ENCODE results near the gene LINGO1.

The LINGO1 gene

GRCh38 chr15:77645602-77646001 lies 12.9 kb upstream of the LINGO1 start:
- Histone ChIP-seq H2BK120ac (ENCODE audit: low read depth, low read length) (no peak overlapping the region), H3K4me1 (ENCODE audit: control insufficient read depth, low read depth, low read length) (peaks cover 4% of the 10 kb centered on the region), H3K18ac (ENCODE audit: low read length) (no peak overlapping the region), H3K79me2 (ENCODE audit: control insufficient read depth, insufficient read depth, low read length) (no peaks in the 10 kb centered on the region), H3K79me1 (ENCODE audit: low read length) (no peaks in the 10 kb centered on the region), H3K36me3 (ENCODE audit: control insufficient read depth, insufficient read depth, low read length) (no peaks in the 10 kb centered on the region), H3K4me2 (ENCODE audit: low read length) (no peak overlapping the region), H3K27ac (ENCODE audit: low read depth, low read length) (no peak overlapping the region), H3K23ac (ENCODE audit: low read length) (no peak overlapping the region), H3K4me3 (ENCODE audit: low read length) (no peak overlapping the region), H3K27me3 (ENCODE audit: insufficient read depth, low read length, poor library complexity) (no peaks in the 10 kb centered on the region), H4K5ac (ENCODE audit: low read length) (no peak overlapping the region), H3K56ac (ENCODE audit: low read length) (no peak overlapping the region), H2AK5ac (ENCODE audit: low read length) (no peak overlapping the region), H3K4ac (ENCODE audit: low read depth, low read length) (no peak overlapping the region), H4K8ac (ENCODE audit: low read depth, low read length) (no peak overlapping the region), H3K9ac (ENCODE audit: low read length) (no peak overlapping the region), H2BK5ac (ENCODE audit: low read length) (no peak overlapping the region), H2BK15ac (replicated peaks; ENCODE audit: low read depth) (no peak overlapping the region)
- WGBS (ENCODE audit: extremely low coverage, insufficient coverage, low lambda C conversion rate), result no CpG with 5 or more reads among the region's 8 CpGs
- no peak for DNase-seq

- H3K9ac ChIP-seq (ENCODE audit: low read length), result no peak overlapping the region
- H3K4me3 ChIP-seq (ENCODE audit: low read length), result no peak overlapping the region
- peaks cover 3% of the 10 kb centered on the region for H3K4me1 ChIP-seq (ENCODE audit: control insufficient read depth, low read depth, low read length)
- no peak overlapping the region for H3K23ac ChIP-seq (ENCODE audit: low read length)
- no peak overlapping the region for H2AK5ac ChIP-seq (ENCODE audit: low read length)
- H3K18ac ChIP-seq (ENCODE audit: low read length), result no peak overlapping the region
- WGBS (ENCODE audit: extremely low coverage, insufficient coverage, low lambda C conversion rate), result no CpG with 5 or more reads among the region's 14 CpGs
- no peak overlapping the region for H4K8ac ChIP-seq (ENCODE audit: low read depth, low read length)
- no peak overlapping the region for H3K4ac ChIP-seq (ENCODE audit: low read depth, low read length)
- peak; percentile 63 for DNase-seq
- no peaks in the 10 kb centered on the region for H3K79me1 ChIP-seq (ENCODE audit: low read length)
- H3K79me2 ChIP-seq (ENCODE audit: control insufficient read depth, insufficient read depth, low read length), result no peaks in the 10 kb centered on the region
- no peaks in the 10 kb centered on the region for H3K36me3 ChIP-seq (ENCODE audit: control insufficient read depth, insufficient read depth, low read length)
- H2BK120ac ChIP-seq (ENCODE audit: low read depth, low read length), result no peak overlapping the region
- no peaks in the 10 kb centered on the region for H3K27me3 ChIP-seq (ENCODE audit: insufficient read depth, low read length, poor library complexity)
- H4K5ac ChIP-seq (ENCODE audit: low read length), result no peak overlapping the region
- no peak overlapping the region for H3K56ac ChIP-seq (ENCODE audit: low read length)
- no peak overlapping the region for H2BK15ac ChIP-seq (replicated peaks; ENCODE audit: low read depth)
- no peak overlapping the region for H2BK5ac ChIP-seq (ENCODE audit: low read length)
- no peak overlapping the region for H3K4me2 ChIP-seq (ENCODE audit: low read length)
- H3K27ac ChIP-seq (ENCODE audit: low read depth, low read length), result no peak overlapping the region
These were observed 12.0 kb upstream of the LINGO1 start for GRCh38 chr15:77644543-77645247.

- no peak overlapping the region for H2AK5ac ChIP-seq (ENCODE audit: low read length)
- no peak overlapping the region for H2BK15ac ChIP-seq (replicated peaks; ENCODE audit: low read depth)
- no peak overlapping the region for H3K4ac ChIP-seq (ENCODE audit: low read depth, low read length)
- H4K8ac ChIP-seq (ENCODE audit: low read depth, low read length), result no peak overlapping the region
- H3K18ac ChIP-seq (ENCODE audit: low read length), result no peak overlapping the region
- H2BK5ac ChIP-seq (ENCODE audit: low read length), result no peak overlapping the region
- no peak overlapping the region for H3K27ac ChIP-seq (ENCODE audit: low read depth, low read length)
- H2BK120ac ChIP-seq (ENCODE audit: low read depth, low read length), result no peak overlapping the region
- H4K5ac ChIP-seq (ENCODE audit: low read length), result no peak overlapping the region
- no peaks in the 10 kb centered on the region for H3K79me1 ChIP-seq (ENCODE audit: low read length)
- H3K36me3 ChIP-seq (ENCODE audit: control insufficient read depth, insufficient read depth, low read length), result no peaks in the 10 kb centered on the region
- no peak overlapping the region for H3K56ac ChIP-seq (ENCODE audit: low read length)
- H3K4me1 ChIP-seq (ENCODE audit: control insufficient read depth, low read depth, low read length), result peaks cover 3% of the 10 kb centered on the region
- H3K9ac ChIP-seq (ENCODE audit: low read length), result no peak overlapping the region
- no peak overlapping the region for H3K23ac ChIP-seq (ENCODE audit: low read length)
- no CpG with 5 or more reads among the region's 11 CpGs for WGBS (ENCODE audit: extremely low coverage, insufficient coverage, low lambda C conversion rate)
- H3K4me3 ChIP-seq (ENCODE audit: low read length), result no peak overlapping the region
- H3K27me3 ChIP-seq (ENCODE audit: insufficient read depth, low read length, poor library complexity), result no peaks in the 10 kb centered on the region
- no peaks in the 10 kb centered on the region for H3K79me2 ChIP-seq (ENCODE audit: control insufficient read depth, insufficient read depth, low read length)
- H3K4me2 ChIP-seq (ENCODE audit: low read length), result no peak overlapping the region
- no peak for DNase-seq
These were observed 11.1 kb upstream of the LINGO1 start for GRCh38 chr15:77643764-77644163.

GRCh38 chr15:77642793-77643430 lies 10.2 kb upstream of the LINGO1 start:
- whole genome bisulfite sequencing (ENCODE audit: extremely low coverage, insufficient coverage, low lambda C conversion rate), result no CpG with 5 or more reads among the region's 10 CpGs
- Histone ChIP-seq H2BK15ac (replicated peaks; ENCODE audit: low read depth) (no peak overlapping the region), H3K79me1 (ENCODE audit: low read length) (no peaks in the 10 kb centered on the region), H3K56ac (ENCODE audit: low read length) (no peak overlapping the region), H2AK5ac (ENCODE audit: low read length) (no peak overlapping the region), H3K36me3 (ENCODE audit: control insufficient read depth, insufficient read depth, low read length) (no peaks in the 10 kb centered on the region), H3K4me2 (ENCODE audit: low read length) (no peak overlapping the region), H3K4ac (ENCODE audit: low read depth, low read length) (no peak overlapping the region), H3K4me1 (ENCODE audit: control insufficient read depth, low read depth, low read length) (peaks cover 3% of the 10 kb centered on the region), H3K9ac (ENCODE audit: low read length) (no peak overlapping the region), H2BK5ac (ENCODE audit: low read length) (no peak overlapping the region), H4K8ac (ENCODE audit: low read depth, low read length) (no peak overlapping the region), H3K27ac (ENCODE audit: low read depth, low read length) (no peak overlapping the region), H2BK120ac (ENCODE audit: low read depth, low read length) (no peak overlapping the region), H3K18ac (ENCODE audit: low read length) (no peak overlapping the region), H3K27me3 (ENCODE audit: insufficient read depth, low read length, poor library complexity) (no peaks in the 10 kb centered on the region), H4K5ac (ENCODE audit: low read length) (no peak overlapping the region), H3K79me2 (ENCODE audit: control insufficient read depth, insufficient read depth, low read length) (no peaks in the 10 kb centered on the region), H3K4me3 (ENCODE audit: low read length) (no peak overlapping the region), H3K23ac (ENCODE audit: low read length) (no peak overlapping the region)
- peak; percentile 23 for DNase-seq

GRCh38 chr15:77641999-77642398 lies 9.3 kb upstream of the LINGO1 start:
- Histone ChIP-seq H3K4me1 (ENCODE audit: control insufficient read depth, low read depth, low read length) (peaks cover 3% of the 10 kb centered on the region), H3K79me2 (ENCODE audit: control insufficient read depth, insufficient read depth, low read length) (no peaks in the 10 kb centered on the region), H3K27me3 (ENCODE audit: insufficient read depth, low read length, poor library complexity) (no peaks in the 10 kb centered on the region), H3K23ac (ENCODE audit: low read length) (no peak overlapping the region), H2AK5ac (ENCODE audit: low read length) (no peak overlapping the region), H3K4ac (ENCODE audit: low read depth, low read length) (no peak overlapping the region), H3K27ac (ENCODE audit: low read depth, low read length) (no peak overlapping the region), H3K18ac (ENCODE audit: low read length) (no peak overlapping the region), H3K4me3 (ENCODE audit: low read length) (no peak overlapping the region), H3K79me1 (ENCODE audit: low read length) (no peaks in the 10 kb centered on the region), H2BK15ac (replicated peaks; ENCODE audit: low read depth) (no peak overlapping the region), H3K56ac (ENCODE audit: low read length) (no peak overlapping the region), H2BK120ac (ENCODE audit: low read depth, low read length) (no peak overlapping the region), H3K4me2 (ENCODE audit: low read length) (no peak overlapping the region), H4K5ac (ENCODE audit: low read length) (no peak overlapping the region), H3K36me3 (ENCODE audit: control insufficient read depth, insufficient read depth, low read length) (no peaks in the 10 kb centered on the region), H3K9ac (ENCODE audit: low read length) (no peak overlapping the region), H2BK5ac (ENCODE audit: low read length) (no peak overlapping the region), H4K8ac (ENCODE audit: low read depth, low read length) (no peak overlapping the region)
- WGBS (ENCODE audit: extremely low coverage, insufficient coverage, low lambda C conversion rate), result no CpG with 5 or more reads among the region's 6 CpGs
- no peak for DNase-seq
